ENCODE results near the gene ICE2. TPM values are rescaled to one million over a fixed set of nuclear protein-coding genes. Genes with fewer than 3 reads are reported as not detected.

Gene ICE2
- polyA plus RNA-seq, 3 donors = 10.0 to 27.0 (median 24.8) TPM

GRCh38 chr15:60460931-60461330 is 18.0 kb downstream of the ICE2 start:
- peaks cover 35 to 43% of the 10 kb centered on the region in 2 donors for H3K36me3 ChIP-seq (replicated peaks in 1 of 2; ENCODE audit: control insufficient read depth in 1 of 2, insufficient read depth in 2 of 2, low read length in 2 of 2)
- Mint-ChIP-seq H3K4me3 (no peak overlapping the region), H3K4me1 (no peaks in the 10 kb centered on the region), H3K27me3 (ENCODE audit: low read depth in 3 of 3) (no peaks in the 10 kb centered on the region), H3K9me3 (no peaks in the 10 kb centered on the region), H3K36me3 (peaks cover 31 to 41% of the 10 kb centered on the region in 2 donors), H3K27ac (no peak overlapping the region)
- no peak for TF ChIP-seq CTCF (IDR thresholded peaks at IDR 0.05)
- H2AFZ ChIP-seq (ENCODE audit: insufficient read depth, low read depth, low read length, poor library complexity, severe bottlenecking) = no peak overlapping the region
- intact Hi-C loops (cut with micrococcal nuclease) = loop anchor here in 1 of 2 donors (10.0 kb wide), 1 partner anchor 56 kb away; no protein-coding TSS in a partner anchor
- H3K9me3 ChIP-seq (replicated peaks in 1 of 2; ENCODE audit: control insufficient read depth in 1 of 2, insufficient read depth in 1 of 2, low read length in 2 of 2) = no peaks in the 10 kb centered on the region
- DNase-seq = no peak
- no peak overlapping the region for H3K27ac ChIP-seq (ENCODE audit: low read depth in 1 of 2, low read length in 2 of 2)
- peaks cover 5 to 11% of the 10 kb centered on the region in 2 donors for H3K4me1 ChIP-seq (ENCODE audit: control insufficient read depth in 1 of 2, insufficient read depth in 2 of 2, low read length in 2 of 2)
- no peaks in the 10 kb centered on the region for H3K79me2 ChIP-seq (ENCODE audit: insufficient read depth, low read length)
- no peaks in the 10 kb centered on the region for H4K20me1 ChIP-seq (ENCODE audit: insufficient read depth, low read length)
- H3K4me2 ChIP-seq (replicated peaks; ENCODE audit: extremely low read depth, low read length, poor library complexity, severe bottlenecking) = no peak overlapping the region
- no peak overlapping the region for H3K9ac ChIP-seq (ENCODE audit: insufficient read depth, low read length, poor library complexity, severe bottlenecking)
- 100% methylated on average over 1 of the region's 4 CpGs for WGBS (ENCODE audit: insufficient coverage)
- no peaks in the 10 kb centered on the region for H3K27me3 ChIP-seq (ENCODE audit: control insufficient read depth in 2 of 2, insufficient read depth in 2 of 2, low read length in 2 of 2)
- H3K4me3 ChIP-seq (replicated peaks in 1 of 3; ENCODE audit: low read depth in 2 of 3, low read length in 3 of 3) = no peak overlapping the region

GRCh38 chr15:60458721-60459120 is 20.2 kb downstream of the ICE2 start:
- H3K9me3 Mint-ChIP-seq = no peaks in the 10 kb centered on the region
- TF ChIP-seq CTCF (IDR thresholded peaks at IDR 0.05) = no peak
- H3K4me2 ChIP-seq (replicated peaks; ENCODE audit: extremely low read depth, low read length, poor library complexity, severe bottlenecking) = peak overlapping the region; percentile 28
- H3K9ac ChIP-seq (ENCODE audit: insufficient read depth, low read length, poor library complexity, severe bottlenecking) = no peak overlapping the region
- no peaks in the 10 kb centered on the region for H4K20me1 ChIP-seq (ENCODE audit: insufficient read depth, low read length)
- no peaks in the 10 kb centered on the region for H3K27me3 ChIP-seq (ENCODE audit: control insufficient read depth in 2 of 2, insufficient read depth in 2 of 2, low read length in 2 of 2)
- H3K4me1 ChIP-seq (ENCODE audit: control insufficient read depth in 1 of 2, insufficient read depth in 2 of 2, low read length in 2 of 2) = peaks cover 5 to 11% of the 10 kb centered on the region in 2 donors
- no peaks in the 10 kb centered on the region for H3K79me2 ChIP-seq (ENCODE audit: insufficient read depth, low read length)
- peaks cover 28 to 39% of the 10 kb centered on the region in 2 donors for H3K36me3 Mint-ChIP-seq
- H3K27ac Mint-ChIP-seq = no peak overlapping the region
- peak overlapping the region in 1 of 3 experiments; percentile 38 for H3K4me3 ChIP-seq (replicated peaks in 1 of 3; ENCODE audit: low read depth in 2 of 3, low read length in 3 of 3)
- WGBS (ENCODE audit: insufficient coverage) = 0% methylated on average over 1 of the region's 6 CpGs
- no peaks in the 10 kb centered on the region for H3K9me3 ChIP-seq (replicated peaks in 1 of 2; ENCODE audit: control insufficient read depth in 1 of 2, insufficient read depth in 1 of 2, low read length in 2 of 2)
- intact Hi-C loops (cut with micrococcal nuclease) = no loop called here
- H3K36me3 ChIP-seq (replicated peaks in 1 of 2; ENCODE audit: control insufficient read depth in 1 of 2, insufficient read depth in 2 of 2, low read length in 2 of 2) = peaks cover 32 to 45% of the 10 kb centered on the region in 2 donors
- peak overlapping the region in 1 of 2 donors; percentile 67 for H3K27ac ChIP-seq (ENCODE audit: low read depth in 1 of 2, low read length in 2 of 2)
- no peaks in the 10 kb centered on the region for H3K4me1 Mint-ChIP-seq
- peak overlapping the region; percentile 50 for H2AFZ ChIP-seq (ENCODE audit: insufficient read depth, low read depth, low read length, poor library complexity, severe bottlenecking)
- peak in 2 of 3 donors; percentile 6 to 20 for DNase-seq
- no peak overlapping the region for H3K4me3 Mint-ChIP-seq
- no peaks in the 10 kb centered on the region for H3K27me3 Mint-ChIP-seq (ENCODE audit: low read depth in 3 of 3)
